ENCODE data around the gene PLEKHA5.

Gene PLEKHA5

DNA sequence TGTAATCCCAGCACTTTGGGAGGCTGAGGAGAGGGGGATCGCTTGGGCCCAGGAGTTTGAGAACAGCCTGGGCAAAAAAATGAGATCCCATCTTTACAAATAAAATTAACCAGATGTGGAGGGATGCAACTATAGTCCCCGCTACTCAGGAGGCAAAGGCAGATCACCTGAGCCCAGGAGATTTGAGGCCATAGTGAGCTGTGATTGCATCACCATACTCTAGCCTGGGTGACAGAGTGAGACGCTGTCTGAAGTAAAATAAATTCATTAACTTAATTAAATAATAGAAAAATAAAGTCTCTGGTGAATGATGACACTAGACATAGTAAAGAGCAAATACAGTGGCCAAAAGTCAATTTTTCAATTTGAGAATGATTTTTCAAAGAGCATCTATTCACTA, 16.1 kb upstream of the PLEKHA5 start:
- no peak overlapping the region for H3K4me3 ChIP-seq (ENCODE audit: low read depth, low read length)
- H3K27me3 ChIP-seq (ENCODE audit: control insufficient read depth, insufficient read depth, low read length) = no peaks in the 10 kb centered on the region
- H3K27ac ChIP-seq = no peak overlapping the region
- no peaks in the 10 kb centered on the region for H3K36me3 ChIP-seq (ENCODE audit: control insufficient read depth, insufficient read depth, low read length)
- no peaks in the 10 kb centered on the region for H3K9me3 ChIP-seq (ENCODE audit: control insufficient read depth, low read length)
- no peak overlapping the region for H3K4me2 ChIP-seq (ENCODE audit: low read length)
- no peaks in the 10 kb centered on the region for H3K4me1 ChIP-seq
- no peak for TF ChIP-seq CTCF (IDR thresholded peaks at IDR 0.05)
- H2AFZ ChIP-seq = no peak overlapping the region
- H3K79me2 ChIP-seq = no peaks in the 10 kb centered on the region
- H3K9ac ChIP-seq = no peak overlapping the region

GRCh38 chr12:19115285-19115684, 14.2 kb upstream of the PLEKHA5 start:
- Histone ChIP-seq H3K4me3 (ENCODE audit: low read depth, low read length) (no peak overlapping the region), H3K4me2 (ENCODE audit: low read length) (no peak overlapping the region), H2AFZ (no peak overlapping the region), H3K36me3 (ENCODE audit: control insufficient read depth, insufficient read depth, low read length) (no peaks in the 10 kb centered on the region), H3K4me1 (no peaks in the 10 kb centered on the region), H3K9ac (no peak overlapping the region), H3K27ac (no peak overlapping the region), H3K79me2 (no peaks in the 10 kb centered on the region), H3K9me3 (ENCODE audit: control insufficient read depth, low read length) (no peaks in the 10 kb centered on the region), H3K27me3 (ENCODE audit: control insufficient read depth, insufficient read depth, low read length) (no peaks in the 10 kb centered on the region)
- no peak for TF ChIP-seq CTCF (IDR thresholded peaks at IDR 0.05)

GRCh38 chr12:19119440-19119839, 10.1 kb upstream of the PLEKHA5 start:
- no peaks in the 10 kb centered on the region for H3K79me2 ChIP-seq
- no peak overlapping the region for H3K4me3 ChIP-seq (ENCODE audit: low read depth, low read length)
- H3K27me3 ChIP-seq (ENCODE audit: control insufficient read depth, insufficient read depth, low read length) = no peaks in the 10 kb centered on the region
- no peak overlapping the region for H3K9ac ChIP-seq
- no peak overlapping the region for H2AFZ ChIP-seq
- H3K9me3 ChIP-seq (ENCODE audit: control insufficient read depth, low read length) = no peaks in the 10 kb centered on the region
- no peaks in the 10 kb centered on the region for H3K4me1 ChIP-seq
- H3K27ac ChIP-seq = no peak overlapping the region
- H3K4me2 ChIP-seq (ENCODE audit: low read length) = no peak overlapping the region
- TF ChIP-seq CTCF (IDR thresholded peaks at IDR 0.05) = no peak
- no peaks in the 10 kb centered on the region for H3K36me3 ChIP-seq (ENCODE audit: control insufficient read depth, insufficient read depth, low read length)

DNA sequence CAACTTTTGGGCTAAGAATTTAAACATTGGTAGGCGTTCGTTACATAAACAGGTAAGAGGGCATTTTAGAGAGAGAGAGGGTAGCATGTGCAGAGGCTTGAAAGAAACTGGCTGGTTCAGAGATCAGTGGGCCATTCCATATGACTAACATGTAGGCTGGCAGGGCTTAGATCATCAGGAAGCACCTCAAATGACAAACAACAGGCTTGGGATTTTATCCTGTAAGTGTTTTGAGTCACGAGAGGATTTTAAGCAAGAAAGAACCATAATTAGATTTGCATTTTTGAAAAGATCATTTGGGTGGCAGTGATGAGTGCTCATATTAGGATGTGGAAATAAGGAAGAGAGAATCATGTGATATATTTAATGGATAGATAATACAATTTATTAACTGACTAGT, 8.7 kb upstream of the PLEKHA5 start:
- Histone ChIP-seq H3K27ac (no peak overlapping the region), H3K4me3 (ENCODE audit: low read depth, low read length) (no peak overlapping the region), H3K4me1 (no peaks in the 10 kb centered on the region), H3K36me3 (ENCODE audit: control insufficient read depth, insufficient read depth, low read length) (no peaks in the 10 kb centered on the region), H3K79me2 (no peaks in the 10 kb centered on the region), H3K27me3 (ENCODE audit: control insufficient read depth, insufficient read depth, low read length) (no peaks in the 10 kb centered on the region), H3K9me3 (ENCODE audit: control insufficient read depth, low read length) (no peaks in the 10 kb centered on the region), H2AFZ (no peak overlapping the region), H3K4me2 (ENCODE audit: low read length) (no peak overlapping the region), H3K9ac (no peak overlapping the region)
- no peak for TF ChIP-seq CTCF (IDR thresholded peaks at IDR 0.05)

GRCh38 chr12:19121449-19122018, 8.0 kb upstream of the PLEKHA5 start:
- H3K9me3 ChIP-seq (ENCODE audit: control insufficient read depth, low read length) = no peaks in the 10 kb centered on the region
- H3K36me3 ChIP-seq (ENCODE audit: control insufficient read depth, insufficient read depth, low read length) = no peaks in the 10 kb centered on the region

More at GRCh38 chr12:19121449-19122018, 8.0 kb upstream of the PLEKHA5 start:
- H3K4me1 ChIP-seq = no peaks in the 10 kb centered on the region
- TF ChIP-seq CTCF (IDR thresholded peaks at IDR 0.05) = no peak
- H3K27ac ChIP-seq = no peak overlapping the region
- no peak overlapping the region for H3K9ac ChIP-seq
- H3K4me3 ChIP-seq (ENCODE audit: low read depth, low read length) = no peak overlapping the region
- no peaks in the 10 kb centered on the region for H3K27me3 ChIP-seq (ENCODE audit: control insufficient read depth, insufficient read depth, low read length)
- no peak overlapping the region for H2AFZ ChIP-seq
- H3K79me2 ChIP-seq = no peaks in the 10 kb centered on the region
- H3K4me2 ChIP-seq (ENCODE audit: low read length) = no peak overlapping the region

Data from parathyroid adenoma (tissue), 2 donors.